GM12891 (cell line): ENCODE measurements around the gene RAD23A.

Source experiments
- POLR2A ChIP-seq: IDR thresholded peaks from 2 replicates; pipeline ENCODE4 v1.6.1; 2011; ENCODE audit warnings: low read depth, low read length, control low read depth
- POLR2AphosphoS5 ChIP-seq: IDR thresholded peaks from 2 replicates; pipeline ENCODE4 v1.6.1; 2011; ENCODE audit warnings: low read depth, low read length, control low read depth
- SPI1 ChIP-seq: IDR thresholded peaks from 2 replicates; pipeline ENCODE4 v1.6.1; 2011; ENCODE audit warnings: low read depth, low read length, control low read depth

DNA sequence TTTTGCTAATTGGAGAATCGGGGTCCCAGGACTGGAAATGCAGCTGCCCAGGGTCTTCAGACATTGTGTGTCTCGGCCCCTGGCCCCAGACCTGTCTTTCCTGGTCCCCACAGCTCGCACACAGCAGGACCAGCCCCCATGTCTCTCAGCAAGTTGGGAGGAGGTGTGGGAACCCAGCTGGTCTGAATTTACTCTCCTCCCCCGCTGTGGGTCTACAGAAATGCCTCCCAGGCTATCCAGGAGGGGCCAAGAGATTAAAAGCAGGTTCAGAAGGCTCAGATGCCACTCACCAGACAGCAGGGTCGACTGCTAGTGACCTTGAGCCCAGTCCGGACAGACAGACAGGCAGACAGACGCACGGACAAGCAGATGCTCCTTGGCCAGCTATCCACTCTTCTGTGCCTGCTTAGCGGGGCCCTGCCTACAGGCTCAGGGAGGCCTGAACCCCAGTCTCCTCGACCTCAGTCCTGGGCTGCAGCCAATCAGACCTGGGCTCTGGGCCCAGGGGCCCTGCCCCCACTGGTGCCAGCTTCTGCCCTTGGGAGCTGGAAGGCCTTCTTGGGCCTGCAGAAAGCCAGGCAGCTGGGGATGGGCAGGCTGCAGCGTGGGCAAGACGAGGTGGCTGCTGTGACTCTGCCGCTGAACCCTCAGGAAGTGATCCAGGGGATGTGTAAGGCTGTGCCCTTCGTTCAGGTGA lies 23.8 kb downstream of the RAD23A start, which contains the start of gene DAND5:
- TF ChIP-seq POLR2AphosphoS5, result no peak
- no peak for TF ChIP-seq POLR2A
- TF ChIP-seq SPI1, result no peak
